LNCaP clone FGC (cell line): ENCODE results near the gene PITPNC1.
A peak's percentile ranks its signal among the peaks of the same experiment; 100 is the strongest.

Experiments
- DNase-seq: peaks from one replicate; pipeline ENCODE4 v3.0.0-alpha.2; 2011; ENCODE audit warnings: low read depth
- H3K4me3 ChIP-seq: 2 replicates; pipeline ENCODE4 v1.5.1; 2011; ENCODE audit warnings: mild to moderate bottlenecking, low read depth, low read length, control low read depth
- TF ChIP-seq, protein P1 (sequence below): IDR thresholded peaks from 2 replicates; pipeline ENCODE4 v1.5.1; 2012; ENCODE audit warnings: mild to moderate bottlenecking; ENCODE audit not compliant: control insufficient read depth, insufficient read depth; ENCODE audit errors: extremely low read depth

PITPNC1 gene

DNA sequence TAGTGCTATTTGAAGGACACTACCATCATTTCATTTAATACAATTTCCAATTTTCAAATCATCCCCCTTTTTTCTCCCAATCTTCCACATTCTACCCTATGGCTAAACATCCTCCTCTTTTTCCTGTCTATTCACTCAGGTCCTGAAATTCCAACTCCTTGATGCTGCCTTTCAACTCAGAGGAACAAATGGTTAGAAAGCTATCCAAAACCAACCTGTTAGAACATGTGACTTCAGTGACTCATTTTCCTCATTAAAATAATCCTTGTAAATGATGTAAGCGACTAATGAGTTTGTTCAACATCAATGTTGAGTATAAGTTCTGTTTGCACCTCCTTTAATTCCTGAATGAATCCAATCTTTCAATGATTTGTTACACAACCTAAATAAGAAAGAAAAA is 16.2 kb upstream of the PITPNC1 start:
- H3K4me3 ChIP-seq: no peak overlapping the region
- no peak for DNase-seq
- TF ChIP-seq, protein P1, sequence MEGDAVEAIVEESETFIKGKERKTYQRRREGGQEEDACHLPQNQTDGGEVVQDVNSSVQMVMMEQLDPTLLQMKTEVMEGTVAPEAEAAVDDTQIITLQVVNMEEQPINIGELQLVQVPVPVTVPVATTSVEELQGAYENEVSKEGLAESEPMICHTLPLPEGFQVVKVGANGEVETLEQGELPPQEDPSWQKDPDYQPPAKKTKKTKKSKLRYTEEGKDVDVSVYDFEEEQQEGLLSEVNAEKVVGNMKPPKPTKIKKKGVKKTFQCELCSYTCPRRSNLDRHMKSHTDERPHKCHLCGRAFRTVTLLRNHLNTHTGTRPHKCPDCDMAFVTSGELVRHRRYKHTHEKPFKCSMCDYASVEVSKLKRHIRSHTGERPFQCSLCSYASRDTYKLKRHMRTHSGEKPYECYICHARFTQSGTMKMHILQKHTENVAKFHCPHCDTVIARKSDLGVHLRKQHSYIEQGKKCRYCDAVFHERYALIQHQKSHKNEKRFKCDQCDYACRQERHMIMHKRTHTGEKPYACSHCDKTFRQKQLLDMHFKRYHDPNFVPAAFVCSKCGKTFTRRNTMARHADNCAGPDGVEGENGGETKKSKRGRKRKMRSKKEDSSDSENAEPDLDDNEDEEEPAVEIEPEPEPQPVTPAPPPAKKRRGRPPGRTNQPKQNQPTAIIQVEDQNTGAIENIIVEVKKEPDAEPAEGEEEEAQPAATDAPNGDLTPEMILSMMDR: no peak

DNA sequence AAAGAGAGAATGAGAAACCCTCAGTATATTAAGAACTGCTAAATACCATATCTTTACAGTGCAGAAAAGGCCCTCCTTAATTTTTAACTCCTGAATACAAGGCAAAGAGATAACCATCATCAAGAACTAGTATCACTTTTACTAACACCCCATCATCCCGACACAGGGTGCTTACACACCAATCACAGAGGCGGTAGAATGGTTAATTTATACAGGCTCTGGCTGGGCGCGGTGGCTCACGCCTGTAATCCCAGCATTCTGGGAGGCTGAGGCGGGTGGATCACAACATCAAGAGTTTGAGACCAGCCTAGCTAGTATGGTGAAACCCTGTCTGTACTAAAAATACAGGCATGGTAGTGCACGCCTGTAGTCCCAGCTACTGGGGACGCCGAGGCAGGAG is 14.9 kb upstream of the PITPNC1 start:
- TF ChIP-seq, protein P1: no peak
- no peak overlapping the region for H3K4me3 ChIP-seq
- DNase-seq: no peak

DNA sequence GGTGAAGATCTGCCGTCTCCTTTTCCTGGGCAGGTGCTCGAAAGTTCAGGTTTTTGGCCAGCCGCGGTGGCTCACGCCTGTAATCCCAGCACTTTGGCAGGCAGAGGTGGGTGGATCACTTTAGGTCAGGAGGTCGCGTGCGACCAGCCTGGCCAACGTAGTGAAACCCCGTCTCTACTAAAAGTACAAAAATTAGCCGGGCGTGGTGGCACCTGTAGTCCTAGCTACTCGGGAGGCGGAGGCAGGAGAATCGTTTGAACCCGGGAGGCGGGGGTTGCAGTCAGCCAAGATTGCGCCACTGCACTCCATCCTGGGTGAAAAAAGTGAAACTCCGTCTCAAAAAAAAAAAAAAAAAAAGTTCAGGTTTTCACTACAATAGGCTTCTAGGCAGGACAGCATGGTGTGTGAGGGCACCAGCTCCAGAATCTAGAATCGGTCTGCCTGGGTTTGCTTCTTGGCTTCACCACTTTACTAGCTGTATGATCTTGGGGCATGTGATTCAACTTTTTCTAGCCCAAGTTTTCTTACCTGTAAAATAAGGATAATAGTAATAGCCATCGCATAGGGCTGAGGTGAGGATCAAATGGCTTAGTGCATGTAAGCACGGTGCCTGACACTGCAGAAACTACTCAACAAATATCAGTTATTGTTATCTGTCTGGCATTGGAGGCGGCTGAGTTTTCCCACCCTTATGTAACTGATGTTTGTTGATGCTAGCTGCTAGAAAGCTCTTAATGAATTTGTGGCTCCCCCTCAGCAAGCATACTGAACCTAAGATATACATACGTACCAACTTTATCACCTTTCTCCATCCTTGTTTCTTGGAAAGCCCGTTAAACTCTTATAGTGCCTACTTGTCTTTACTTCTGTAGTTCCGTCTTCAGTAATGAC is 12.0 kb upstream of the PITPNC1 start:
- TF ChIP-seq, protein P1: no peak

DNA sequence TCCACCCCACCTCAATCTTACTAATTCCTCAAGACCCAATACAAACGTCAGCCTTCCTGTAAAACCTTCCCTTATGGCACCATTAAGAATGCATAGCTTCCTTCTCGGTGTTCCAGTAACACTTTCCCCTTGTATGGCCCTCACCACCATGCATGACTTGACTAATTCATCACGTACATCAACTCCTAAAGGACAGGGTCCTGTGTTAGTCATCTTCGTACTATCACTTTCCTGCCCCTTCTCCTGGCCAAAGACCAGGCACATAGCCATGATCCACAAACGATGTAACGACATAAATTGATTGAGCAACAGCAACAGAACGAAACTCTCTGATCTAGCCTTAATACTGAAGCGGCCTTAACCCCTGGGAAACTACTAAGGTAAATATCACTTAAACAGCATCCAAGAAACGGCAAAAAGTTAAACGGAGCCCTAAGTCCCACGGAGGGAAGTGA is 11.3 kb upstream of the PITPNC1 start:
- no peak for DNase-seq
- H3K4me3 ChIP-seq: peak overlapping the region; percentile 96
- TF ChIP-seq, protein P1: no peak

More for the DNA sequence above, 12.0 kb upstream of the PITPNC1 start:
- H3K4me3 ChIP-seq: peak overlapping the region; percentile 96
- no peak for DNase-seq

DNA sequence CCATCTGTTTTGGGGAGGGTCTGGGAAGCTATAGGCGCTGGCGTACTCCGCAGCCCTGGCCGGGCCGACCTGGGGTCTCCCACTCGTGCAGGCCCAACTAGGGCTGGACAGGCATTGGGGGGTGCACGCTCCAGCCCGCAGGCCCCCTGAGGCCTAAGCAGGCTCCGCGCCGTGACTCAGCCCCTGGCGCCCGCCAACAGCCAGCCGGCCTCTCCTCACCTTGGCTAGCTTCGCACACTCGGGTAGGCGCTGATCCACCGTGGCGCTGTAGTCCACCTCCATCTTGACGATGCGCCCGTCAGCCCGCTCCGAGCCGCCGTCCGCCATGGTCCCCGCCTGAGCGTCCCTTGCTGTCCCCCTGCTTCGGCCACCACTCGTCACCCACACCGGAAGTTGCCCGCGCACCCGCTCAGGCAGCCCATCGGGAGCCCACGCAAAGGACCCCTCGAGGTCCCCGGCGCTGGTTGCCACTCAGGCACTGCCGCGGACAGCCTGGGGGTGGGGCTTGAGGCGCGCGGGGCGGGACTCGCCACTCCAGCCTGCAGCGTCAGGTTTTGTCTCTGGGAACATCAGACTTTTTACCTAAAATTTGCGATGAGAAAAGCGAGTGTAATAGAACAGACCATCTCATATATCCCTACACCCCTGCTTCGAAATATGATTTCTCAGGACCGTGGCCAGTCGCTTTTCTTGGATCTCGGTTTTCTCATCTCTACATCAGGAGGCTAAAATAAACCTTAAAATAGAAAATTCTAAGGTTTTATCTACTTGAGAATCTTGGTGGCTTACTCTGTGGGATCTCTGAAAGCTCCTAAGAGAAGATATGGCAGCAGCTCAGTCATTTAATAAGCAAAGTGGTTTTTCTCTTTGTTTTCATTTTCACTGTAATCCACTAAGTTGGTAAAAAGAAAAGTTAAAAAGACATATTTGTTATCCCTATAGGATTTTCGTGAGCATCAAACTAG is 10.6 kb upstream of the PITPNC1 start, which contains the start of gene PSMD12:
PSMD12 (minus strand) TSS at position 385 of the 965 bp plus-strand sequence; CDS start at position 327, 58 bp downstream.
- H3K4me3 ChIP-seq: peak within 1 kb of the TSS; percentile 96
- TF ChIP-seq, protein P1: no peak
- DNase-seq: peak; percentile 65

DNA sequence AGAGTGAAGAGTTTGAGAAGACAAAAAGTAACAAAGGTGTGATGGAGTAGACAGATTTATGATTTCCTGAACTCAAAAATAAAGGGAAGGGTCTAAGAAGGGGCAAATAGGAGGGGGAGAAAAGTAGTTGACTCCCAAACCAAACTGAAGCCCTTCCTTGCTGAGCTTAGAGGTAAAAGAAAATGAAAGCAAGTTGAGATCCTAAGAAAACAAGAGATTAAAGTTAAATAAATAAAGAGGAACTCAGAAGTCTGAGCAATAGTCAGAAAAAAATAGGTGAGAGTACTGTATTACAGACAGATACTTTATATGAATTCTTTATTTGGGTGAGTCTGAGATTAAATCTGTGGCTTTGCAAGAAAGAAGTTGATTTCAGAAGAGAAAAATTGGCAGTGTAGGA is 7.4 kb upstream of the PITPNC1 start:
- TF ChIP-seq, protein P1: no peak
- DNase-seq: no peak
- no peak overlapping the region for H3K4me3 ChIP-seq
